OCI-LY3 (cell line): ENCODE data around the gene PLXNB3.

Experiments used
- H2AFZ ChIP-seq: fragments of 200-600, 300-600 bp; shearing (Covaris generic); 2 replicates; pipeline ENCODE4 v1.6.0; 2014; ENCODE audit warnings: antibody characterized with exemption, low read depth, low read length
- H3K27ac ChIP-seq: fragments of 200-600, 300-600 bp; sonication (generic); 2 replicates; pipeline ENCODE4 v1.5.1; 2014; ENCODE audit warnings: mild to moderate bottlenecking, low read length, moderate library complexity, mixed read lengths
- H3K27me3 ChIP-seq: fragments of 200-600, 300-600 bp; sonication (generic); 2 replicates; pipeline ENCODE4 v1.6.1; 2014; ENCODE audit warnings: low read depth, low read length, mixed read lengths
- H3K36me3 ChIP-seq: fragments of 200-600, 300-600 bp; sonication (generic); replicated peaks from 2 replicates; pipeline ENCODE3; 2014; ENCODE audit warnings: low read depth, low read length, mixed read lengths
- H3K4me1 ChIP-seq: fragments of 300-600, 200-600 bp; sonication (generic); 2 replicates; pipeline ENCODE4 v1.6.1; 2014; ENCODE audit warnings: low read length, mixed read lengths
- H3K4me2 ChIP-seq: fragments of 200-600, 300-600 bp; sonication (generic); 2 replicates; pipeline ENCODE4 v1.6.1; 2014; ENCODE audit warnings: low read length, mixed read lengths
- H3K4me3 ChIP-seq: fragments of 300-600, 200-600 bp; sonication (generic); 2 replicates; pipeline ENCODE4 v1.5.1; 2014; ENCODE audit warnings: antibody characterized with exemption, mild to moderate bottlenecking, low read length, moderate library complexity
- H3K79me2 ChIP-seq: fragments of 300-600, 200-600 bp; shearing (Covaris generic); 2 replicates; pipeline ENCODE4 v1.6.1; 2014; ENCODE audit warnings: mild to moderate bottlenecking, low read length, mixed read lengths
- H3K9ac ChIP-seq: fragments of 300-600, 200-600 bp; shearing (Covaris generic); 2 replicates; pipeline ENCODE4 v1.6.0; 2014; ENCODE audit warnings: mild to moderate bottlenecking, low read length, moderate library complexity
- H3K9me3 ChIP-seq: fragments of 200-600, 300-600 bp; shearing (Covaris generic); 2 replicates; pipeline ENCODE4 v1.6.1; 2014; ENCODE audit warnings: low read length, mixed read lengths; ENCODE audit not compliant: insufficient read depth
- H4K20me1 ChIP-seq: fragments of 200-600, 300-600 bp; sonication (generic); 2 replicates; pipeline ENCODE4 v1.6.1; 2016; ENCODE audit warnings: low read length, mixed read lengths; ENCODE audit not compliant: insufficient read depth
- EZH2phosphoT487 ChIP-seq: fragments of 200-600 bp; shearing (Covaris generic); IDR thresholded peaks from 2 replicates; pipeline ENCODE4 v1.6.1; 2018; ENCODE audit warnings: antibody characterized with exemption, mixed run types, low read depth
- TF ChIP-seq, protein P1 (sequence below): fragments of 200-600, 300-600 bp; sonication (generic); IDR thresholded peaks from 2 replicates; pipeline ENCODE4 v1.5.1; 2014; ENCODE audit warnings: antibody characterized with exemption, low read length, low read depth

Gene PLXNB3

GRCh38 chrX:153732401-153732800 lies 31.6 kb upstream of the PLXNB3 start:
- TF ChIP-seq, protein P1, sequence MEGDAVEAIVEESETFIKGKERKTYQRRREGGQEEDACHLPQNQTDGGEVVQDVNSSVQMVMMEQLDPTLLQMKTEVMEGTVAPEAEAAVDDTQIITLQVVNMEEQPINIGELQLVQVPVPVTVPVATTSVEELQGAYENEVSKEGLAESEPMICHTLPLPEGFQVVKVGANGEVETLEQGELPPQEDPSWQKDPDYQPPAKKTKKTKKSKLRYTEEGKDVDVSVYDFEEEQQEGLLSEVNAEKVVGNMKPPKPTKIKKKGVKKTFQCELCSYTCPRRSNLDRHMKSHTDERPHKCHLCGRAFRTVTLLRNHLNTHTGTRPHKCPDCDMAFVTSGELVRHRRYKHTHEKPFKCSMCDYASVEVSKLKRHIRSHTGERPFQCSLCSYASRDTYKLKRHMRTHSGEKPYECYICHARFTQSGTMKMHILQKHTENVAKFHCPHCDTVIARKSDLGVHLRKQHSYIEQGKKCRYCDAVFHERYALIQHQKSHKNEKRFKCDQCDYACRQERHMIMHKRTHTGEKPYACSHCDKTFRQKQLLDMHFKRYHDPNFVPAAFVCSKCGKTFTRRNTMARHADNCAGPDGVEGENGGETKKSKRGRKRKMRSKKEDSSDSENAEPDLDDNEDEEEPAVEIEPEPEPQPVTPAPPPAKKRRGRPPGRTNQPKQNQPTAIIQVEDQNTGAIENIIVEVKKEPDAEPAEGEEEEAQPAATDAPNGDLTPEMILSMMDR, result no peak
- TF ChIP-seq EZH2phosphoT487, result no peak
- Histone ChIP-seq H2AFZ (no peak overlapping the region), H3K79me2 (peaks cover 9% of the 10 kb centered on the region; the same call in 1 of the 2 replicates)

DNA sequence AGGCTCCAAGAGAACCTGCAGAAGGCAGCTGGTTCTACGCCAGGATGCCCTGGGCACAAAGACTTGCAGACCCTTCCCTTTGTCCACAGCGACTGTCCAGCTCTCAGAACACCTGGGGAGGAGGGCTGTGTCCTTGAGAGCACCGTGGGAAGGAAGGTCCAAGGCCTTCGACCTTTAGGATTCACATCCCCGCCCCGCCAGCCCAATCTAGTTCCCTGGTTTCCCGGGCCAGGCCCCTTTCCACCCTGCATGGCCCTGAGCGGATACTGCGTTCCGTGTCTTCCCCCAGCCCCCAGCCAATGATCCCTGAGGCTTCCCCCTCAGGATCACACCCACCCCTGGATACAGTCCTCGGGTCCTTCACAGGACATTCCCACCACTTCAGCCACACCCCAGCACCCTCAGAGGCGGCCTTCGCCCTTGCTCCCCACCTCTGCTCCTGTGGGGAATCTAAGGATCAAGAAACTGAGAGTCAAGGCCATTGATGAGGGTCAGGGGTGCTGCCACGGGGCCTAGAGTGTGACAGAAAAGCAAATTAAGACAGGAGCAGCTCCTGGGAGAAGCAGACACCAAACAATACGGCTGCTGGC lies 30.3 kb upstream of the PLXNB3 start:
- peaks cover 20% of the 10 kb centered on the region for H3K36me3 ChIP-seq
- no peaks in the 10 kb centered on the region for H3K27me3 ChIP-seq
- TF ChIP-seq, protein P1, result no peak
- H3K9ac ChIP-seq, result no peak overlapping the region
- H3K4me2 ChIP-seq, result no peak overlapping the region
- no peak overlapping the region for H3K27ac ChIP-seq
- no peak overlapping the region for H2AFZ ChIP-seq
- H3K9me3 ChIP-seq, result no peaks in the 10 kb centered on the region
- H4K20me1 ChIP-seq, result 0 out of 2 replicates have a peak, but pooled peaks cover 2% of the 10 kb centered on the region
- H3K4me3 ChIP-seq, result no peak overlapping the region
- H3K79me2 ChIP-seq, result no peaks in the 10 kb centered on the region
- H3K4me1 ChIP-seq, result peaks cover 7% of the 10 kb centered on the region

More at GRCh38 chrX:153732401-153732800, 31.6 kb upstream of the PLXNB3 start:
- Histone ChIP-seq H3K27ac (no peak overlapping the region), H3K9ac (no peak overlapping the region), H4K20me1 (0 out of 2 replicates have a peak, but pooled peaks cover 2% of the 10 kb centered on the region), H3K9me3 (no peaks in the 10 kb centered on the region), H3K4me1 (peaks cover 17% of the 10 kb centered on the region), H3K4me2 (no peak overlapping the region), H3K27me3 (no peaks in the 10 kb centered on the region), H3K36me3 (peaks cover 26% of the 10 kb centered on the region), H3K4me3 (no peak overlapping the region)

GRCh38 chrX:153734871-153735270 lies 29.2 kb upstream of the PLXNB3 start:
- peaks cover 7% of the 10 kb centered on the region for H3K4me1 ChIP-seq
- H3K36me3 ChIP-seq, result peaks cover 17% of the 10 kb centered on the region
- H3K79me2 ChIP-seq, result no peaks in the 10 kb centered on the region
- 0 out of 2 replicates have a peak, but pooled peaks cover 2% of the 10 kb centered on the region for H4K20me1 ChIP-seq
- no peak overlapping the region for H3K27ac ChIP-seq
- no peaks in the 10 kb centered on the region for H3K9me3 ChIP-seq
- TF ChIP-seq, protein P1, result no peak
- no peak for TF ChIP-seq EZH2phosphoT487
- no peak overlapping the region for H3K9ac ChIP-seq
- no peak overlapping the region for H2AFZ ChIP-seq
- H3K27me3 ChIP-seq, result no peaks in the 10 kb centered on the region
- H3K4me2 ChIP-seq, result 0 out of 2 replicates have a peak overlapping the region, but pooled peaks have one; percentile 20
- no peak overlapping the region for H3K4me3 ChIP-seq

GRCh38 chrX:153735274-153735673 lies 28.8 kb upstream of the PLXNB3 start:
- H3K4me1 ChIP-seq, result peaks cover 7% of the 10 kb centered on the region
- TF ChIP-seq EZH2phosphoT487, result no peak
- TF ChIP-seq, protein P1, result no peak
- H3K27ac ChIP-seq, result no peak overlapping the region
- peak overlapping the region; percentile 20; the same call in 1 of the 2 replicates for H3K4me2 ChIP-seq
- H3K36me3 ChIP-seq, result peaks cover 17% of the 10 kb centered on the region
- H3K4me3 ChIP-seq, result no peak overlapping the region
- no peak overlapping the region for H2AFZ ChIP-seq
- no peaks in the 10 kb centered on the region for H3K27me3 ChIP-seq
- 0 out of 2 replicates have a peak, but pooled peaks cover 2% of the 10 kb centered on the region for H4K20me1 ChIP-seq
- H3K79me2 ChIP-seq, result no peaks in the 10 kb centered on the region
- no peaks in the 10 kb centered on the region for H3K9me3 ChIP-seq
- H3K9ac ChIP-seq, result no peak overlapping the region
